PC-3 (cell line): Measurements from ENCODE around the gene LSM11. TPM values are rescaled to one million over a fixed set of nuclear protein-coding genes. Genes with fewer than 3 reads are reported as not detected.

Experiments used
- ATAC-seq: fragments of 200-7000 bp; cut with Tn5 transposase; 2 replicates; pipeline ENCODE4 v1.9.1; 2020; ENCODE audit warnings: mild to moderate bottlenecking, moderate library complexity
- BruUV-seq: library from RNA; stranded (reverse); fragments of 400-500 nt; replicated peaks from 2 replicates; lab custom pipeline; 2021; lab: Mats Ljungman, UMichigan
- CTCF ChIA-PET: fragments of 300-600 bp; sonication (Branson Sonifier 250); formaldehyde crosslinking; loops from one replicate; lab custom pipeline; 2022; ENCODE audit warnings: antibody characterized with exemption; lab: Charles Lee
- POLR2A ChIA-PET: fragments of 300-600 bp; sonication (Branson Sonifier 250); formaldehyde crosslinking; loops from one replicate; lab custom pipeline; 2022; ENCODE audit warnings: antibody characterized with exemption; ENCODE audit not compliant: unreplicated experiment; lab: Charles Lee
- DNase-seq: peaks from one replicate; pipeline ENCODE4 v3.0.0-alpha.2; 2015
- H2AFZ ChIP-seq: fragments of 300-600 bp; sonication (generic); 2 replicates; pipeline ENCODE4 v1.6.0; 2016; ENCODE audit warnings: antibody characterized with exemption, low read length
- H3F3A ChIP-seq: fragments of 300-600 bp; sonication (generic); one replicate; pipeline ENCODE4 v1.6.0; 2017; ENCODE audit warnings: antibody characterized with exemption, low read length, control low read depth, mild to moderate bottlenecking; ENCODE audit not compliant: unreplicated experiment
- H3K27ac ChIP-seq: fragments of 300-600 bp; sonication (generic); 2 replicates; pipeline ENCODE4 v1.5.1; 2016; ENCODE audit warnings: mild to moderate bottlenecking, low read length
- H3K27me3 ChIP-seq: fragments of 300-600 bp; sonication (generic); 2 replicates; pipeline ENCODE4 v1.6.1; 2016; ENCODE audit warnings: low read length, mixed read lengths
- H3K36me3 ChIP-seq: fragments of 300-600 bp; sonication (generic); 2 replicates; pipeline ENCODE4 v1.6.1; 2016; ENCODE audit warnings: low read depth, mixed run types, low read length, mixed read lengths
- H3K4me1 ChIP-seq: fragments of 300-600 bp; sonication (generic); 2 replicates; pipeline ENCODE4 v1.5.1; 2016; ENCODE audit warnings: low read length; ENCODE audit not compliant: insufficient read depth
- H3K4me2 ChIP-seq: fragments of 300-600 bp; sonication (generic); 2 replicates; pipeline ENCODE4 v1.6.0; 2016; ENCODE audit warnings: low read length
- H3K4me3 ChIP-seq: fragments of 300-600 bp; sonication (generic); 2 replicates; pipeline ENCODE4 v1.5.1; 2016; ENCODE audit warnings: mild to moderate bottlenecking, low read length, mixed read lengths
- H3K79me2 ChIP-seq: fragments of 300-600 bp; sonication (generic); 2 replicates; pipeline ENCODE4 v1.6.1; 2017; ENCODE audit warnings: low read length, mixed read lengths
- H3K9ac ChIP-seq: fragments of 300-600 bp; sonication (generic); 2 replicates; pipeline ENCODE4 v1.6.0; 2016; ENCODE audit warnings: mild to moderate bottlenecking, low read length
- H3K9me2 ChIP-seq: fragments of 300-600 bp; sonication (generic); replicated peaks from 2 replicates; pipeline ENCODE4 v1.6.1; 2016; ENCODE audit warnings: mixed run types, low read length, mixed read lengths
- H3K9me3 ChIP-seq: fragments of 300-600 bp; sonication (generic); 2 replicates; pipeline ENCODE4 v1.6.1; 2016; ENCODE audit warnings: low read length, mixed read lengths
- H4K20me1 ChIP-seq: fragments of 300-600 bp; sonication (generic); 2 replicates; pipeline ENCODE4 v1.6.1; 2016; ENCODE audit warnings: low read length, mixed read lengths
- CTCF ChIP-seq: fragments of 300-600 bp; sonication (generic); conservative IDR thresholded peaks from 2 replicates; pipeline ENCODE4 v1.5.1; 2017; ENCODE audit warnings: antibody characterized with exemption, low read depth, mild to moderate bottlenecking, low read length
- EZH2 ChIP-seq: fragments of 300-600 bp; sonication (generic); IDR thresholded peaks from one replicate; pipeline ENCODE4 v1.6.1; 2017; ENCODE audit warnings: antibody characterized with exemption, mild to moderate bottlenecking, low read length; ENCODE audit not compliant: unreplicated experiment
- EZH2phosphoT487 ChIP-seq: fragments of 300-600 bp; sonication (generic); IDR thresholded peaks from 2 replicates; pipeline ENCODE4 v1.6.1; 2018; ENCODE audit warnings: mild to moderate bottlenecking, antibody characterized with exemption, low read length, borderline replicate concordance
- intact Hi-C: fragments of 100-400 bp; cut with micrococcal nuclease; formaldehyde crosslinking; loops from 2 replicates; pipeline ENCODE4 v1.9.0; 2023
- total RNA-seq: library from RNA; depleted of rRNA; stranded (reverse); fragments of >200 nt; gene quantifications from 2 replicates; pipeline ENCODE4 v1.2.3, GENCODE V29; 2014

The LSM11 gene
- total RNA-seq, 1 experiment from 2014 or later: 5.0 TPM

- ChIA-PET CTCF (interaction anchor here (1.9 kb wide), 1 partner anchor 11 kb away, joined by 9 read pairs; the partner anchor contains the start of gene LSM11), POLR2A (no interaction called here)
- Histone ChIP-seq H3K79me2 (peaks cover 11% of the 10 kb centered on the region), H3K27ac (no peak overlapping the region), H3K4me2 (no peak overlapping the region), H3K4me3 (no peak overlapping the region), H3K4me1 (peaks cover 15% of the 10 kb centered on the region), H3K9ac (no peak overlapping the region), H2AFZ (no peak overlapping the region), H3K9me3 (no peaks in the 10 kb centered on the region), H4K20me1 (no peaks in the 10 kb centered on the region), H3K9me2 (no peaks in the 10 kb centered on the region), H3F3A (no peaks in the 10 kb centered on the region), H3K36me3 (peaks cover 19% of the 10 kb centered on the region; the same call in 1 of the 2 replicates), H3K27me3 (no peaks in the 10 kb centered on the region)
- intact Hi-C loops: no loop called here
- DNase-seq (no peak), ATAC-seq (no peak)
- TF ChIP-seq EZH2phosphoT487 (no peak), CTCF (no peak), EZH2 (no peak)
- BruUV-seq: no TSS peak
Observed at GRCh38 chr5:157732596-157733262, 10.8 kb upstream of the LSM11 start.

- CTCF ChIA-PET: no interaction called here
- H3K9me2 ChIP-seq: no peaks in the 10 kb centered on the region
- H3K36me3 ChIP-seq: peaks cover 30% of the 10 kb centered on the region; the same call in 1 of the 2 replicates
- H3K4me3 ChIP-seq: no peak overlapping the region
- no peak overlapping the region for H3K9ac ChIP-seq
- no peaks in the 10 kb centered on the region for H3K27me3 ChIP-seq
- H4K20me1 ChIP-seq: no peaks in the 10 kb centered on the region
- no peak for ATAC-seq
- intact Hi-C loops: no loop called here
- no TSS peak for BruUV-seq
- H3K27ac ChIP-seq: no peak overlapping the region
- H3K4me1 ChIP-seq: peaks cover 15% of the 10 kb centered on the region
- H3K79me2 ChIP-seq: peaks cover 11% of the 10 kb centered on the region
- H3F3A ChIP-seq: no peaks in the 10 kb centered on the region
- POLR2A ChIA-PET: no interaction called here
- H3K4me2 ChIP-seq: no peak overlapping the region
- DNase-seq: no peak
- TF ChIP-seq EZH2: no peak
- no peak for TF ChIP-seq EZH2phosphoT487
- no peak for TF ChIP-seq CTCF
- H2AFZ ChIP-seq: no peak overlapping the region
- no peaks in the 10 kb centered on the region for H3K9me3 ChIP-seq
Observed at GRCh38 chr5:157734436-157734835, 9.1 kb upstream of the LSM11 start.

- DNase-seq (no peak), ATAC-seq (no peak)
- H3K4me2 ChIP-seq: no peak overlapping the region
- TF ChIP-seq EZH2phosphoT487 (no peak), EZH2 (no peak), CTCF (no peak)
- H3K4me3 ChIP-seq: no peak overlapping the region
- H3K36me3 ChIP-seq: peaks cover 35% of the 10 kb centered on the region; the same call in 1 of the 2 replicates
- no peaks in the 10 kb centered on the region for H4K20me1 ChIP-seq
- no peaks in the 10 kb centered on the region for H3K9me3 ChIP-seq
- H3F3A ChIP-seq: no peaks in the 10 kb centered on the region
- no TSS peak for BruUV-seq
- no peak overlapping the region for H3K27ac ChIP-seq
- H3K4me1 ChIP-seq: peaks cover 6% of the 10 kb centered on the region
- no peaks in the 10 kb centered on the region for H3K79me2 ChIP-seq
- H3K9ac ChIP-seq: no peak overlapping the region
- H3K9me2 ChIP-seq: no peaks in the 10 kb centered on the region
- H3K27me3 ChIP-seq: no peaks in the 10 kb centered on the region
- no peak overlapping the region for H2AFZ ChIP-seq
- ChIA-PET POLR2A (no interaction called here), CTCF (no interaction called here)
- intact Hi-C loops: no loop called here
Observed at GRCh38 chr5:157735991-157736390, 7.5 kb upstream of the LSM11 start.
